HEK293 (cell line): ENCODE results near the gene ZC3H11A.

Experiments
- CTCF ChIA-PET: fragments of 350-600 bp; formaldehyde crosslinking; extraction: SDS; loops from one replicate; lab custom pipeline; 2021; ENCODE audit warnings: antibody characterized with exemption; lab: Yijun Ruan, JAX
- POLR2A ChIA-PET: fragments of 300-600 bp; formaldehyde crosslinking; extraction: SDS; loops from one replicate; lab custom pipeline; 2020; ENCODE audit warnings: antibody characterized with exemption, inconsistent platforms; lab: Yijun Ruan, JAX
- H3K27ac ChIP-seq: fragments of 200-500 bp; sonication (Bioruptor generic); 2 replicates; pipeline ENCODE4 v1.5.1; 2014; ENCODE audit warnings: low read depth, low read length, control low read depth, inconsistent platforms; ENCODE audit errors: extremely low read depth
- H3K36me3 ChIP-seq, 2 experiments: fragments of 200-500 bp in 1 of 2; sonication (Bioruptor generic) in 1 of 2; 1 replicate in 1 of 2; 2 replicates in 1 of 2; pipeline ENCODE4 v1.5.1; 2014 to 2017; ENCODE audit warnings: inconsistent platforms in 2 of 2, low read length in 2 of 2; ENCODE audit not compliant: control insufficient read depth in 2 of 2, insufficient read depth in 1 of 2
- H3K4me1 ChIP-seq: fragments of 200-500 bp; sonication (Bioruptor generic); 2 replicates; pipeline ENCODE4 v1.5.1; 2014; ENCODE audit warnings: mild to moderate bottlenecking, low read length, inconsistent platforms; ENCODE audit not compliant: control insufficient read depth, insufficient read depth
- H3K4me3 ChIP-seq: 2 replicates; pipeline ENCODE4 v1.5.1; 2011; ENCODE audit warnings: low read depth, mild to moderate bottlenecking, control low read depth, low read length, moderate library complexity
- H3K9me3 ChIP-seq: fragments of 200-500 bp; sonication (Bioruptor generic); 2 replicates; pipeline ENCODE4 v1.5.1; 2014; ENCODE audit warnings: low read depth, low read length, inconsistent platforms; ENCODE audit not compliant: control insufficient read depth, insufficient read depth
- PRDM1 ChIP-seq: fragments of 450-650 bp; formaldehyde crosslinking; IDR thresholded peaks from 2 replicates; pipeline ENCODE4; 2016; ENCODE audit warnings: missing biosample characterization, missing genetic modification characterization
- SP2 ChIP-seq: fragments of 450-650 bp; formaldehyde crosslinking; IDR thresholded peaks from 2 replicates; pipeline ENCODE4 v1.5.1; 2016; ENCODE audit warnings: missing biosample characterization, missing genetic modification characterization
- TCF7L2 ChIP-seq: IDR thresholded peaks from 2 replicates; pipeline ENCODE4 v1.6.1; 2011; ENCODE audit warnings: low read depth, mild to moderate bottlenecking, inconsistent platforms, low read length, moderate library complexity, borderline replicate concordance
- ZBTB17 ChIP-seq: fragments of 450-650 bp; formaldehyde crosslinking; IDR thresholded peaks from 2 replicates; pipeline ENCODE4 v1.5.1; 2016; ENCODE audit warnings: missing biosample characterization, missing genetic modification characterization
- ZBTB20 ChIP-seq: fragments of 450-650 bp; formaldehyde crosslinking; IDR thresholded peaks from 2 replicates; pipeline ENCODE4 v1.5.1; 2016; ENCODE audit warnings: missing biosample characterization, missing genetic modification characterization
- ZNF366 ChIP-seq: fragments of 450-650 bp; formaldehyde crosslinking; conservative IDR thresholded peaks from 2 replicates; pipeline ENCODE4 v1.5.1; 2016; ENCODE audit warnings: missing biosample characterization, missing genetic modification characterization
- ZNF501 ChIP-seq: fragments of 450-650 bp; formaldehyde crosslinking; IDR thresholded peaks from 2 replicates; pipeline ENCODE4 v1.5.1; 2016; ENCODE audit warnings: missing biosample characterization, missing genetic modification characterization
- ZNF561 ChIP-seq: fragments of 450-650 bp; IDR thresholded peaks from 2 replicates; pipeline ENCODE4 v1.5.1; 2018; ENCODE audit warnings: missing biosample characterization, missing genetic modification characterization, borderline replicate concordance
- ZNF571 ChIP-seq: fragments of 450-650 bp; formaldehyde crosslinking; IDR thresholded peaks from 2 replicates; pipeline ENCODE4 v1.5.0; 2017; ENCODE audit warnings: missing biosample characterization, missing genetic modification characterization
- ZNF585B ChIP-seq: fragments of 450-650 bp; formaldehyde crosslinking; IDR thresholded peaks from 2 replicates; pipeline ENCODE4 v1.5.1; 2016; ENCODE audit warnings: missing biosample characterization, missing genetic modification characterization
- ZNF596 ChIP-seq: fragments of 450-650 bp; IDR thresholded peaks from 2 replicates; pipeline ENCODE4 v1.5.0; 2018; ENCODE audit warnings: missing biosample characterization, mild to moderate bottlenecking, missing genetic modification characterization, moderate library complexity
- ZSCAN30 ChIP-seq: fragments of 450-650 bp; IDR thresholded peaks from 2 replicates; pipeline ENCODE4 v1.5.1; 2018; ENCODE audit warnings: missing biosample characterization, mild to moderate bottlenecking, missing genetic modification characterization, moderate library complexity
- TF ChIP-seq, protein P1 (sequence below): fragments of 450-650 bp; formaldehyde crosslinking; IDR thresholded peaks from 2 replicates; pipeline ENCODE4 v1.5.1; 2016; ENCODE audit warnings: missing biosample characterization, missing genetic modification characterization
- TF ChIP-seq, protein P2 (sequence below): fragments of 450-650 bp; formaldehyde crosslinking; IDR thresholded peaks from 2 replicates; pipeline ENCODE4 v1.5.1; 2016; ENCODE audit warnings: missing biosample characterization, missing genetic modification characterization
- TF ChIP-seq, protein P3 (sequence below): fragments of 450-650 bp; formaldehyde crosslinking; conservative IDR thresholded peaks from 2 replicates; pipeline ENCODE4 v1.5.1; 2016; ENCODE audit warnings: low read depth, missing biosample characterization, missing genetic modification characterization
- TF ChIP-seq, protein P4 (sequence below): fragments of 450-650 bp; formaldehyde crosslinking; IDR thresholded peaks from 2 replicates; pipeline ENCODE4 v1.5.1; 2017; ENCODE audit warnings: missing biosample characterization, missing genetic modification characterization
- TF ChIP-seq, protein P5 (sequence below): fragments of 450-650 bp; formaldehyde crosslinking; IDR thresholded peaks from 2 replicates; pipeline ENCODE4 v1.5.1; 2016; ENCODE audit warnings: missing biosample characterization, missing genetic modification characterization, low read depth

ZC3H11A gene

DNA sequence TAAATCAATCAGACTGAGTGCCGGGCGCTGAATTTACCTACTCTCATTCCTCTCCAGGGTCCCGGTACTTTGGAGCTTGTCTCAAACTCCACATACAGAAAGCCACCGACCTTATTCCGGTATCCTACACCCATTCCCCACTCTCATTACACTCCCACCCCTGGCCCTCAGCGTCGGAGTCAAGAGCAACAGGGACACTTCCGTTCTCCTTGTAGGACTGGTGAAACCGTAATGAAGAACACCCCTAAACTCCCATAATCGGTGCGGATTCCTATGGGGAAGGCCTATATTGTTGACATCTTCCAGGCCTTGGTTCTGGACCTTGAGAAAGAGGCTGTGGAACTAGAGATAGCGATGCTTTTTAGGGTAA, 798 bp downstream of the ZC3H11A start (continued):
- TF ChIP-seq, protein P1, sequence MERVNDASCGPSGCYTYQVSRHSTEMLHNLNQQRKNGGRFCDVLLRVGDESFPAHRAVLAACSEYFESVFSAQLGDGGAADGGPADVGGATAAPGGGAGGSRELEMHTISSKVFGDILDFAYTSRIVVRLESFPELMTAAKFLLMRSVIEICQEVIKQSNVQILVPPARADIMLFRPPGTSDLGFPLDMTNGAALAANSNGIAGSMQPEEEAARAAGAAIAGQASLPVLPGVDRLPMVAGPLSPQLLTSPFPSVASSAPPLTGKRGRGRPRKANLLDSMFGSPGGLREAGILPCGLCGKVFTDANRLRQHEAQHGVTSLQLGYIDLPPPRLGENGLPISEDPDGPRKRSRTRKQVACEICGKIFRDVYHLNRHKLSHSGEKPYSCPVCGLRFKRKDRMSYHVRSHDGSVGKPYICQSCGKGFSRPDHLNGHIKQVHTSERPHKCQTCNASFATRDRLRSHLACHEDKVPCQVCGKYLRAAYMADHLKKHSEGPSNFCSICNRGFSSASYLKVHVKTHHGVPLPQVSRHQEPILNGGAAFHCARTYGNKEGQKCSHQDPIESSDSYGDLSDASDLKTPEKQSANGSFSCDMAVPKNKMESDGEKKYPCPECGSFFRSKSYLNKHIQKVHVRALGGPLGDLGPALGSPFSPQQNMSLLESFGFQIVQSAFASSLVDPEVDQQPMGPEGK (tag by site-specific recombination) = no peak
- TF ChIP-seq ZNF571 (tag by site-specific recombination) = no peak
- peak; percentile 25; the same call in 1 of the 2 replicates for TF ChIP-seq PRDM1
- no peak for TF ChIP-seq ZNF585B (tag by site-specific recombination)
- TF ChIP-seq ZBTB17 (tag by site-specific recombination) = peak; percentile 20
- TF ChIP-seq, protein P2, sequence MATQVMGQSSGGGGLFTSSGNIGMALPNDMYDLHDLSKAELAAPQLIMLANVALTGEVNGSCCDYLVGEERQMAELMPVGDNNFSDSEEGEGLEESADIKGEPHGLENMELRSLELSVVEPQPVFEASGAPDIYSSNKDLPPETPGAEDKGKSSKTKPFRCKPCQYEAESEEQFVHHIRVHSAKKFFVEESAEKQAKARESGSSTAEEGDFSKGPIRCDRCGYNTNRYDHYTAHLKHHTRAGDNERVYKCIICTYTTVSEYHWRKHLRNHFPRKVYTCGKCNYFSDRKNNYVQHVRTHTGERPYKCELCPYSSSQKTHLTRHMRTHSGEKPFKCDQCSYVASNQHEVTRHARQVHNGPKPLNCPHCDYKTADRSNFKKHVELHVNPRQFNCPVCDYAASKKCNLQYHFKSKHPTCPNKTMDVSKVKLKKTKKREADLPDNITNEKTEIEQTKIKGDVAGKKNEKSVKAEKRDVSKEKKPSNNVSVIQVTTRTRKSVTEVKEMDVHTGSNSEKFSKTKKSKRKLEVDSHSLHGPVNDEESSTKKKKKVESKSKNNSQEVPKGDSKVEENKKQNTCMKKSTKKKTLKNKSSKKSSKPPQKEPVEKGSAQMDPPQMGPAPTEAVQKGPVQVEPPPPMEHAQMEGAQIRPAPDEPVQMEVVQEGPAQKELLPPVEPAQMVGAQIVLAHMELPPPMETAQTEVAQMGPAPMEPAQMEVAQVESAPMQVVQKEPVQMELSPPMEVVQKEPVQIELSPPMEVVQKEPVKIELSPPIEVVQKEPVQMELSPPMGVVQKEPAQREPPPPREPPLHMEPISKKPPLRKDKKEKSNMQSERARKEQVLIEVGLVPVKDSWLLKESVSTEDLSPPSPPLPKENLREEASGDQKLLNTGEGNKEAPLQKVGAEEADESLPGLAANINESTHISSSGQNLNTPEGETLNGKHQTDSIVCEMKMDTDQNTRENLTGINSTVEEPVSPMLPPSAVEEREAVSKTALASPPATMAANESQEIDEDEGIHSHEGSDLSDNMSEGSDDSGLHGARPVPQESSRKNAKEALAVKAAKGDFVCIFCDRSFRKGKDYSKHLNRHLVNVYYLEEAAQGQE = no peak
- TF ChIP-seq, protein P3, sequence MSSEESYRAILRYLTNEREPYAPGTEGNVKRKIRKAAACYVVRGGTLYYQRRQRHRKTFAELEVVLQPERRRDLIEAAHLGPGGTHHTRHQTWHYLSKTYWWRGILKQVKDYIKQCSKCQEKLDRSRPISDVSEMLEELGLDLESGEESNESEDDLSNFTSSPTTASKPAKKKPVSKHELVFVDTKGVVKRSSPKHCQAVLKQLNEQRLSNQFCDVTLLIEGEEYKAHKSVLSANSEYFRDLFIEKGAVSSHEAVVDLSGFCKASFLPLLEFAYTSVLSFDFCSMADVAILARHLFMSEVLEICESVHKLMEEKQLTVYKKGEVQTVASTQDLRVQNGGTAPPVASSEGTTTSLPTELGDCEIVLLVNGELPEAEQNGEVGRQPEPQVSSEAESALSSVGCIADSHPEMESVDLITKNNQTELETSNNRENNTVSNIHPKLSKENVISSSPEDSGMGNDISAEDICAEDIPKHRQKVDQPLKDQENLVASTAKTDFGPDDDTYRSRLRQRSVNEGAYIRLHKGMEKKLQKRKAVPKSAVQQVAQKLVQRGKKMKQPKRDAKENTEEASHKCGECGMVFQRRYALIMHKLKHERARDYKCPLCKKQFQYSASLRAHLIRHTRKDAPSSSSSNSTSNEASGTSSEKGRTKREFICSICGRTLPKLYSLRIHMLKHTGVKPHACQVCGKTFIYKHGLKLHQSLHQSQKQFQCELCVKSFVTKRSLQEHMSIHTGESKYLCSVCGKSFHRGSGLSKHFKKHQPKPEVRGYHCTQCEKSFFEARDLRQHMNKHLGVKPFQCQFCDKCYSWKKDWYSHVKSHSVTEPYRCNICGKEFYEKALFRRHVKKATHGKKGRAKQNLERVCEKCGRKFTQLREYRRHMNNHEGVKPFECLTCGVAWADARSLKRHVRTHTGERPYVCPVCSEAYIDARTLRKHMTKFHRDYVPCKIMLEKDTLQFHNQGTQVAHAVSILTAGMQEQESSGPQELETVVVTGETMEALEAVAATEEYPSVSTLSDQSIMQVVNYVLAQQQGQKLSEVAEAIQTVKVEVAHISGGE = peak; percentile 94
- TF ChIP-seq ZBTB20 = peak; percentile 84

DNA sequence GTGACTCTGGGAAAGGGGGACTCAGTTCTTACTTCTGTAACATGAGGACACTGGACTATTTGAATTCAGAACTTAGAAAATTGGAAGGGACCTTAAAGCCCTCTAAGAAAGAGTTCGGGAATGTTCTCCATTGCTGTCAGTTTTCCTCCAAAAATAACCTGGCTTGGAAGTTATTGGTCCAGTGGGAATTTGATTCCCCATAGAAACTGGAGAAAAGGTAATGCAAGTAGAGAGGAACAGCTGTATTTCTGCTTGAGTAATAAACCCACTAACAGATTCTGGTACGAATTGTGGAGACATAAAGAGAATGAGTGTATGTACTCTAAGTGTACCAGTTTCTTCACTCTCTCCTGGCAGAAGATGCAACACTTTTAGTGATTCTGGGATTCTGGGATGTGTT, 1.8 kb downstream of the ZC3H11A start:
- 0 out of 2 replicates have a peak, but pooled peaks cover 2% of the 10 kb centered on the region for H3K4me1 ChIP-seq
- H3K36me3 ChIP-seq = peaks cover 0 to 43% of the 10 kb centered on the region in 2 experiments; a peak in 2 of 3 replicates
- POLR2A ChIA-PET = no interaction called here
- peak overlapping the region; percentile 80 for H3K4me3 ChIP-seq
- CTCF ChIA-PET = interaction anchor here (0.6 kb wide), 1 partner anchor 47 kb away, joined by 4 read pairs; no protein-coding TSS in a partner anchor
- H3K9me3 ChIP-seq = no peaks in the 10 kb centered on the region
- no peak overlapping the region for H3K27ac ChIP-seq
- TF ChIP-seq ZNF596 (tag by site-specific recombination) (no peak), ZNF561 (tag by site-specific recombination) (no peak), ZNF501 (tag by site-specific recombination) (no peak), ZSCAN30 (tag by site-specific recombination) (no peak)

DNA sequence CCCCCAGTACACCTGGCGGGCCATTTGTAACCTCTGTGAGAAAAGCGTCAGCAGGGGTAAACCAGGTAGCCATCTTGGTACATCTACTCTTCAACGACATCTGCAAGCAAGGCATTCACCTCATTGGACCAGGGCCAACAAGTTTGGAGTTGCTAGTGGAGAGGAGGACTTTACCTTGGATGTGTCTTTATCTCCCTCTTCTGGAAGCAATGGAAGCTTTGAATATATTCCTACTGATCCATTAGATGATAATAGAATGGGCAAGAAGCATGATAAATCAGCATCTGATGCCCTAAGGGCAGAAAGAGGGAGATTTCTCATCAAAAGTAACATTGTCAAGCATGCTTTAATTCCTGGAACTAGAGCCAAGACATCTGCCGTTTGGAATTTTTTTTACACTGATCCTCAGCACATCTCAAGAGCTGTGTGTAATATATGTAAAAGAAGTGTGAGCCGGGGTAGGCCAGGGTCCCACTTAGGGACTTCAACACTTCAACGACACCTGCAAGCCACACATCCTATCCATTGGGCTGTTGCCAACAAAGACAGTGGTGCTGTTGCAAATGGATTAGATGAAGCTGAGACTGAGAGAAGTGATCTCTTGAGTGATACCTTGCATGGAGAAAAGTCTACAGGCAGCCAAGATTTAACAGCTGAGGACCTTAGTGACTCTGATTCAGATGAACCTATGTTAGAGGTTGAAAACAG, 2.7 kb downstream of the ZC3H11A start:
- no peak overlapping the region for H3K27ac ChIP-seq
- CTCF ChIA-PET = no interaction called here
- TF ChIP-seq, protein P4, sequence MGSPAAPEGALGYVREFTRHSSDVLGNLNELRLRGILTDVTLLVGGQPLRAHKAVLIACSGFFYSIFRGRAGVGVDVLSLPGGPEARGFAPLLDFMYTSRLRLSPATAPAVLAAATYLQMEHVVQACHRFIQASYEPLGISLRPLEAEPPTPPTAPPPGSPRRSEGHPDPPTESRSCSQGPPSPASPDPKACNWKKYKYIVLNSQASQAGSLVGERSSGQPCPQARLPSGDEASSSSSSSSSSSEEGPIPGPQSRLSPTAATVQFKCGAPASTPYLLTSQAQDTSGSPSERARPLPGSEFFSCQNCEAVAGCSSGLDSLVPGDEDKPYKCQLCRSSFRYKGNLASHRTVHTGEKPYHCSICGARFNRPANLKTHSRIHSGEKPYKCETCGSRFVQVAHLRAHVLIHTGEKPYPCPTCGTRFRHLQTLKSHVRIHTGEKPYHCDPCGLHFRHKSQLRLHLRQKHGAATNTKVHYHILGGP (tag by site-specific recombination) = no peak
- TF ChIP-seq ZNF366 = 0 out of 2 replicates have a peak, but pooled peaks have one; percentile 16
- TF ChIP-seq SP2 = no peak
- TF ChIP-seq TCF7L2 = no peak
- TF ChIP-seq, protein P5, sequence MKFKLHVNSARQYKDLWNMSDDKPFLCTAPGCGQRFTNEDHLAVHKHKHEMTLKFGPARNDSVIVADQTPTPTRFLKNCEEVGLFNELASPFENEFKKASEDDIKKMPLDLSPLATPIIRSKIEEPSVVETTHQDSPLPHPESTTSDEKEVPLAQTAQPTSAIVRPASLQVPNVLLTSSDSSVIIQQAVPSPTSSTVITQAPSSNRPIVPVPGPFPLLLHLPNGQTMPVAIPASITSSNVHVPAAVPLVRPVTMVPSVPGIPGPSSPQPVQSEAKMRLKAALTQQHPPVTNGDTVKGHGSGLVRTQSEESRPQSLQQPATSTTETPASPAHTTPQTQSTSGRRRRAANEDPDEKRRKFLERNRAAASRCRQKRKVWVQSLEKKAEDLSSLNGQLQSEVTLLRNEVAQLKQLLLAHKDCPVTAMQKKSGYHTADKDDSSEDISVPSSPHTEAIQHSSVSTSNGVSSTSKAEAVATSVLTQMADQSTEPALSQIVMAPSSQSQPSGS (tag by site-specific recombination) = no peak
- H3K4me1 ChIP-seq = 0 out of 2 replicates have a peak, but pooled peaks cover 2% of the 10 kb centered on the region
- POLR2A ChIA-PET = no interaction called here
- H3K9me3 ChIP-seq = no peaks in the 10 kb centered on the region
- no peak overlapping the region for H3K4me3 ChIP-seq
- peaks cover under 1 to 48% of the 10 kb centered on the region in 2 experiments for H3K36me3 ChIP-seq
